ENCODE results near the gene PTCSC3. TPM values are rescaled to one million over a fixed set of nuclear protein-coding genes. Genes with fewer than 3 reads are reported as not detected.

Gene PTCSC3
- total RNA-seq, 2 donors from 2014 or later: not detected

GRCh38 chr14:36096090-36096489, 80.4 kb downstream of the PTCSC3 start:
- TF ChIP-seq POLR2A (IDR thresholded peaks at IDR 0.05) (no peak), POLR2AphosphoS5 (IDR thresholded peaks at IDR 0.05) (no peak)
- TF ChIP-seq, protein P1, sequence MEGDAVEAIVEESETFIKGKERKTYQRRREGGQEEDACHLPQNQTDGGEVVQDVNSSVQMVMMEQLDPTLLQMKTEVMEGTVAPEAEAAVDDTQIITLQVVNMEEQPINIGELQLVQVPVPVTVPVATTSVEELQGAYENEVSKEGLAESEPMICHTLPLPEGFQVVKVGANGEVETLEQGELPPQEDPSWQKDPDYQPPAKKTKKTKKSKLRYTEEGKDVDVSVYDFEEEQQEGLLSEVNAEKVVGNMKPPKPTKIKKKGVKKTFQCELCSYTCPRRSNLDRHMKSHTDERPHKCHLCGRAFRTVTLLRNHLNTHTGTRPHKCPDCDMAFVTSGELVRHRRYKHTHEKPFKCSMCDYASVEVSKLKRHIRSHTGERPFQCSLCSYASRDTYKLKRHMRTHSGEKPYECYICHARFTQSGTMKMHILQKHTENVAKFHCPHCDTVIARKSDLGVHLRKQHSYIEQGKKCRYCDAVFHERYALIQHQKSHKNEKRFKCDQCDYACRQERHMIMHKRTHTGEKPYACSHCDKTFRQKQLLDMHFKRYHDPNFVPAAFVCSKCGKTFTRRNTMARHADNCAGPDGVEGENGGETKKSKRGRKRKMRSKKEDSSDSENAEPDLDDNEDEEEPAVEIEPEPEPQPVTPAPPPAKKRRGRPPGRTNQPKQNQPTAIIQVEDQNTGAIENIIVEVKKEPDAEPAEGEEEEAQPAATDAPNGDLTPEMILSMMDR (IDR thresholded peaks at IDR 0.05): no peak
- Histone ChIP-seq H3K27ac (no peak overlapping the region), H3K27me3 (replicated peaks; ENCODE audit: insufficient read depth) (peaks cover 3% of the 10 kb centered on the region), H3K4me3 (no peak overlapping the region), H3K36me3 (no peaks in the 10 kb centered on the region), H3K4me1 (replicated peaks) (no peaks in the 10 kb centered on the region), H3K9me3 (no peaks in the 10 kb centered on the region)
- intact Hi-C loops (cut with DNase I): no loop called here
- DNase-seq (ENCODE audit: low spot score): no peak

- Histone ChIP-seq H3K27me3 (replicated peaks; ENCODE audit: insufficient read depth) (peaks cover 3% of the 10 kb centered on the region), H3K27ac (no peak overlapping the region), H3K4me3 (no peak overlapping the region), H3K9me3 (no peaks in the 10 kb centered on the region), H3K36me3 (no peaks in the 10 kb centered on the region), H3K4me1 (replicated peaks) (no peaks in the 10 kb centered on the region)
- intact Hi-C loops (cut with DNase I): no loop called here
- TF ChIP-seq POLR2AphosphoS5 (IDR thresholded peaks at IDR 0.05): no peak
- TF ChIP-seq, protein P1 (IDR thresholded peaks at IDR 0.05): no peak
- no peak for TF ChIP-seq POLR2A (IDR thresholded peaks at IDR 0.05)
- DNase-seq (ENCODE audit: low spot score): no peak
- WGBS: 89% methylated on average over 4 of the region's 4 CpGs
Observed at GRCh38 chr14:36094963-36095362, 81.6 kb downstream of the PTCSC3 start.

- no peak overlapping the region for H3K4me3 ChIP-seq
- intact Hi-C loops (cut with DNase I): no loop called here
- no peaks in the 10 kb centered on the region for H3K4me1 ChIP-seq (replicated peaks)
- H3K9me3 ChIP-seq: no peaks in the 10 kb centered on the region
- no peak for DNase-seq (ENCODE audit: low spot score)
- H3K36me3 ChIP-seq: no peaks in the 10 kb centered on the region
- 22% methylated on average over 2 of the region's 2 CpGs for WGBS
- TF ChIP-seq POLR2A (IDR thresholded peaks at IDR 0.05) (no peak), POLR2AphosphoS5 (IDR thresholded peaks at IDR 0.05) (no peak)
- TF ChIP-seq, protein P1 (IDR thresholded peaks at IDR 0.05): no peak
- no peak overlapping the region for H3K27ac ChIP-seq
- H3K27me3 ChIP-seq (replicated peaks; ENCODE audit: insufficient read depth): no peaks in the 10 kb centered on the region
Observed at GRCh38 chr14:36091096-36091495, 85.4 kb downstream of the PTCSC3 start.

DNA sequence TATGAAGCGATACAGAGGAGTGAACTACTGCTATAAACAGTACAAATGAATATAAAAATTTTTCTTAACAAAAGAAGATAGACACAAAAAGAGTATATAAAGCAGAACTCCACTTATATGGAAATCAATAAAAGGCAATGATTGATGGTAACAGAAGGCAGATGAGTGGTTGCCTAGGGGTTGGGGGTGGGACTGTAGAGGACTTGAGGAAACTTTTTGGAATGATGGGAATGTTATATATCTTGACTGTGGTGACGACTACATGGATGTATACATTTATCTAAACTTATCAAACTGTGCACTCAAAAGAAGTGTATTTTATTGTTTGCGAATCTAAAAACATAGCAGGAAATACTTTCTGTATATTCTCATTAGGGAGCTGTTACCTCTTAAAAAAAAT, 89.1 kb downstream of the PTCSC3 start:
- DNase-seq (ENCODE audit: low spot score): no peak
- Histone ChIP-seq H3K4me1 (replicated peaks) (no peaks in the 10 kb centered on the region), H3K27ac (no peak overlapping the region), H3K27me3 (replicated peaks; ENCODE audit: insufficient read depth) (no peaks in the 10 kb centered on the region), H3K36me3 (no peaks in the 10 kb centered on the region), H3K4me3 (no peak overlapping the region), H3K9me3 (no peaks in the 10 kb centered on the region)
- 64% methylated on average over 3 of the region's 3 CpGs for WGBS
- no peak for TF ChIP-seq POLR2AphosphoS5 (IDR thresholded peaks at IDR 0.05)
- no peak for TF ChIP-seq POLR2A (IDR thresholded peaks at IDR 0.05)
- TF ChIP-seq, protein P1 (IDR thresholded peaks at IDR 0.05): no peak
- intact Hi-C loops (cut with DNase I): no loop called here

DNA sequence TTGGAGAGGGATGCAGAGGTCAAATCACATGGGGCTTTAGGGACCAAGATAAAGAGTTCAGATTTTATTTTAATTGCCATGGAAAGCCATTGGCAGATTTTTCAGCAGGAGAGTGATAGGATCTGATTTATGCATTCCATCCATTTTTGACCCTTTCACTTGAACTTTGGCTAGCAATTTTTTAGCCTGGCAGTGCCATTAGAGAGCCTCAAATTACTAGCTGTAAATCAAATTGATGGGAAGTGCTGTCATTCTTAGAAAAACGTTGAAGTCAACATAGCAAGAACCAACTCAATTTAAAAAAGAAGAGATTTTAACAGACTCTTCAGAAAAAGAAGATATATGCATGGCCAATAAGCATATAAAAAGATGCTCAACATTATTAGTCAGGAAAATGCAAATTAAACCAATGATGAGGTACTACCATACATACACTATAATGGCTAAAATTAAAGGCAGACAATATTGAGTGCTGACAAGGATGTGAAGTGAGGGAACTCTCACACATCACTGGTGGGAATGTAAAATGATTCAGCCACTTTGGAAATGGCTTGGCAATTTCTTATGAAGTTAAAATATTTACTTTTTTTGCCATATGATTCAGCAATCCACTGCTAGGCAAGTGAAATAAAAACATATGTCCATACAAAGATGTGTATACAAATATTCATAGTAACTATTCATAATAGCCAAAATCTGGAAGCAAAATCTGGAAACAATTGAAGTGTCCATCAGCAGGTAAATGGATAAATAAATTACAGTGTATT, 89.7 kb downstream of the PTCSC3 start:
- H3K4me3 ChIP-seq: no peak overlapping the region
- no peaks in the 10 kb centered on the region for H3K4me1 ChIP-seq (replicated peaks)
- no peak for DNase-seq (ENCODE audit: low spot score)
- intact Hi-C loops (cut with DNase I): no loop called here
- TF ChIP-seq POLR2A (IDR thresholded peaks at IDR 0.05) (no peak), POLR2AphosphoS5 (IDR thresholded peaks at IDR 0.05) (no peak)
- TF ChIP-seq, protein P1 (IDR thresholded peaks at IDR 0.05): no peak
- no peaks in the 10 kb centered on the region for H3K36me3 ChIP-seq
- H3K9me3 ChIP-seq: no peaks in the 10 kb centered on the region
- 5% methylated on average over 1 of the region's 1 CpG for WGBS
- H3K27me3 ChIP-seq (replicated peaks; ENCODE audit: insufficient read depth): no peaks in the 10 kb centered on the region
- no peak overlapping the region for H3K27ac ChIP-seq

All from prostate gland (tissue), 2 donors.